ENCODE measurements around the gene HLCS. TPM values are rescaled to one million over a fixed set of nuclear protein-coding genes. Genes with fewer than 3 reads are reported as not detected.
"Not testable (repeated sequence)": the region's sequence is repeated elsewhere in the genome, so short reads cannot be mapped to it uniquely, and the experiment has no call there.

Gene HLCS
- total RNA-seq, 1 donor from 2014 or later, result 15.0 TPM

GRCh38 chr21:36964827-36965719 lies 1.4 kb downstream of the HLCS start:
- no peak for DNase-seq (ENCODE audit: low spot score)
- intact Hi-C loops (cut with DNase I), result no loop called here
- no peak for ATAC-seq

DNA sequence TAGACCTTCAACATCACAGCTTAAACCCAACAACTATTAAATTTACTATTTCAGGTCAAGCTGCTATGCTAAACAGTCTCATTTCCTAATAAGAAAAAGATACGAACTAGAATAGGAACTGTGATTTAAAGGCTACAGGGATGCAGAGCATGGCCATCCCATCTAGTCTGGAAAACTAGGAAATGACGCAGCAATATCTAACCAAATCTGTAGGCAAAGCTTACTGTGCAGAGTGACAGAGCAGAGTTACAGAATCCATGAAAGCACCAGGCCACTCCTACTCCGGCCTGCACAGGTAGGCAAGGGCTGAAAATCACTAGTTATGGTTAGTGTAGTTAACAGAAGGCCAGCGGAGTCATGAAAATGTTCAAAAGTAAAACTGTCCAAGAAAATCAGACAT lies 2.1 kb downstream of the HLCS start:
- intact Hi-C loops (cut with DNase I), result no loop called here
- DNase-seq (ENCODE audit: low spot score) (no peak), ATAC-seq (no peak)

GRCh38 chr21:36962098-36962780 lies 4.2 kb downstream of the HLCS start:
- ATAC-seq, result no peak
- no peak for DNase-seq (ENCODE audit: low spot score)
- intact Hi-C loops (cut with DNase I), result no loop called here

DNA sequence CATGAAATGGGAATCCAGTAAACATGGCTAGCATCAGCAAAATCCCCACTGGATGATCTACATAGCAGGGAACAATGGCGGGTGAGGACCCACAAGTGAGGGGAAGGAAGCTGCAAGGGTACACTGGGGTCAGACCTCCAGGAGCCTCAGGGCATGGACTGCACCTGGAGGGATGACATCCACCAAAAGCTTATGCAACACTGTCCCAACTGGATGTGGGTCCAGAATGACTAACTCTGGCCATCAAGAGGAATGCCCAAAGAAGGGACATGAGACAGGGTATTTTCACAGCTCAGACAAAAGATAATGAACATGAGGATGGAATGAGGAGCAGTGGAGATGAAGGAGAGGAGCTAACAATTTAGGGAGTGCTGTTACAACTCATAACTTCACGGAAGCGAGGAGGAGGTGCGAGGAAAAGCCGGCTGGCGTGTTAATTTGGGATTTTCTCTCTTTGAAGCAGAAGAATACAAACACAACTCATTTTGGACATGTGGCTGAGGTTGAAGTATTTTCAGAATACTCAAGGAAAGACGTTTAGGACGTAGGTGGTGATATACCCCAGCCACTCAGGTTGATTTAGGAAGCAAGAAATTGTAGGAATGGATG lies 5.7 kb downstream of the HLCS start:
- intact Hi-C loops (cut with DNase I), result no loop called here
- ATAC-seq (no peak), DNase-seq (ENCODE audit: low spot score) (no peak)

DNA sequence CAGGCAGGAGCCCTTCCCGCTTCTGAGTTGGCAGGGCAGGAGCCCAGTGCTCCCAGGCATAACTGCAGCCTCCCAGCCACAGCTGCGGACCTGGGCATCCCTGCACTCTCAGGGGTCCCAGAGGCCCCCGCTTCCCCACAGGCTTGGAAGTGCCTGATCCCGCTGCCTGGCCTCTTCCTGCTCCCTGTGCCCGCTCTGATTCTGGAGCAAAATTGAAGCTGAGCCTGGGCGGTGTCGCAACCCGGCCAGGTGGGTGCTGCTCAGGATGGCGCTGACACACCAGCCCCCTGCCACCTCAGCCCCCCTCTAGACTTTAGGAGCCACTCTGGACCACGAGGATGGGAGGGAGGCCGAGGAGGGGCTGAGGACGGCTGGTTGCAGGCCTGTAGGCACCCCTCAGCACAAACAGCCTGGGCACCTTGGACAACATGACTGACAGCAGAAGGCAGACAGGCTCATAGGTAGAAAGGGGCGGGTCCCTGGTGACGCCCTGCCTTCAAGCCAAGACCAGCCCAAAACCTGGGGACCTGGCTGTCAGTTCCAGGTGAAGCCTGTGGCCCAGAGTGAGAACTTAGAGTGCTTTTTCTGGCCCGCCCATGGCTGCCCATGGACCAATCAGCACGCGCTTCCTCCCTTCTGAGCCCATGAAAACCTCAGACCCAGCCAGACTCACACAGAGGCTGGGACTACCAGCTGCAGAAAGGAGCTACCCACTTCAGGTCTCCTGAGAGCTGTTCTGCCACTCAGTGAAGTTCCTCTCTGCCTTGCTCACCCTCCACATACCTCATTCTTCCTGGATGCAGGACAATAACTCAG lies 7.2 kb downstream of the HLCS start:
- no peak for DNase-seq (ENCODE audit: low spot score)
- ATAC-seq, result no peak
- intact Hi-C loops (cut with DNase I), result no loop called here

- ATAC-seq (no peak), DNase-seq (ENCODE audit: low spot score) (no peak)
- intact Hi-C loops (cut with DNase I), result no loop called here
These were observed 10.7 kb downstream of the HLCS start for GRCh38 chr21:36955783-36956182.

GRCh38 chr21:36952331-36952730 lies 14.1 kb downstream of the HLCS start:
- DNase-seq (ENCODE audit: low spot score); intact Hi-C loops (cut with DNase I); ATAC-seq: not testable (repeated sequence)

DNA sequence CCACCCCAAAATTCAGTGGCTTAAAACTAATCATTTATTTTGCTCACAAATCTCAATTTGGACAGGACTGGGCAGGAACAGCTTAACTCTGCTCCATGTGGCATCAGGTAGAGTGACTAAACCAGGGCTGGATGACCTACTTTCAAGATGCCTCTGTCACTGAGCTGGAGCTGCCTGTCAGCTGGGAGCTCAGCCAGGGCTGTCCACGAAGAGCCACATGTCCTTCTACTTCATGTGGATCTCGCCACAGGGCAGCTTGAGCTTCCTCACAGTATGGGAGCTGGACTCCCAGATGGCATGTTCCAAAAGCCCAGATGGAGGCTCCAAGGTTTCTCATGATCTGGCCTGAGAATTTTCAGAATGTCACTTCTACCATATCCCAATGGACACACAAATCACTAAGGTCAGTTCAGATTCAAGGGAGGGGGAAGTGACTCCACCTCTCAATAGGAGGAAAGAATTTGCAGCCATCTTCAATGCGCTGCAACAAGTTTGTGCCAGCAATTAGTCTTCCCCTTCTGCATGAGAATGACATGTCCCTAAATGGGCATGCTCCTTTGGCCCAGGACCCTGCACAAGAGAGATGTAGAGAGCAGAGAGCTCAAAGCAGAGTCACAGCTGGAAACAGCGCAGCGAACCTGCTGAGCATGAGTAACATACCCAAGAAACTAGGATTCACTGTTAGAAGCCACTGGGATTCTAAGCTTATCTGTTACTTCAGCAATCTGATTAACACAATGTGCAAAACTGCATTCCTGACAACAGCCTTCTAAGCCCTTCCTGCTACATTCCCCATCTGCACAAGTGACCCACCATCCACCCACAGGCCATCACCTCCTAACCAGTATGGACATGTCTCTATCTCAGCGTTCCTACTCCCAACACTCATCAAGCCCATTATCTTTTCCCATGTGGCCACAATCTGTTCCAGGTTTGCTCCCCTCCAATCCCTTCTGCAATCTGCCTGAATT lies 17.0 kb downstream of the HLCS start:
- no peak for ATAC-seq
- intact Hi-C loops (cut with DNase I), result no loop called here
- DNase-seq (ENCODE audit: low spot score), result no peak

DNA sequence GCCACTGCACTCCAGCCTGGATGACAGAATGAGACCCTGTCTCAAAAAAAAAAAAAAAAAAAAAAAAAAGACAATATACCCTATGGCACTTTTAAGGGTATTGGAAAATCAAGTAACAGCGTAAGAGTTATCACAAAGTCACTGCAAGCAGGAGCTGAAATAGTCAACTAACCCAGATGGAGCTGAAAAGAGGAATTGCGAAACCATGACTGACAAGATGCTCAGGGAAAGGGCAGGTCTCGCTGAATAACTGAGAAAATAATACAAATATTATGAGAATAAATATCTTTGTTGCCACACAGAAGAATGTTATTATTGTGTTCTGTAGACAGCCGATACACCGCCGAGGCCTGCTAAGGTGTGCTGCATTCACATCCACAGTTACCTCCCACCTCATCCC lies 17.8 kb downstream of the HLCS start:
- DNase-seq (ENCODE audit: low spot score) (no peak), ATAC-seq (peak; percentile 41)
- intact Hi-C loops (cut with DNase I), result no loop called here

GRCh38 chr21:36946949-36947356 lies 19.5 kb downstream of the HLCS start:
- ATAC-seq (no peak), DNase-seq (ENCODE audit: low spot score) (no peak)
- intact Hi-C loops (cut with DNase I), result no loop called here

DNA sequence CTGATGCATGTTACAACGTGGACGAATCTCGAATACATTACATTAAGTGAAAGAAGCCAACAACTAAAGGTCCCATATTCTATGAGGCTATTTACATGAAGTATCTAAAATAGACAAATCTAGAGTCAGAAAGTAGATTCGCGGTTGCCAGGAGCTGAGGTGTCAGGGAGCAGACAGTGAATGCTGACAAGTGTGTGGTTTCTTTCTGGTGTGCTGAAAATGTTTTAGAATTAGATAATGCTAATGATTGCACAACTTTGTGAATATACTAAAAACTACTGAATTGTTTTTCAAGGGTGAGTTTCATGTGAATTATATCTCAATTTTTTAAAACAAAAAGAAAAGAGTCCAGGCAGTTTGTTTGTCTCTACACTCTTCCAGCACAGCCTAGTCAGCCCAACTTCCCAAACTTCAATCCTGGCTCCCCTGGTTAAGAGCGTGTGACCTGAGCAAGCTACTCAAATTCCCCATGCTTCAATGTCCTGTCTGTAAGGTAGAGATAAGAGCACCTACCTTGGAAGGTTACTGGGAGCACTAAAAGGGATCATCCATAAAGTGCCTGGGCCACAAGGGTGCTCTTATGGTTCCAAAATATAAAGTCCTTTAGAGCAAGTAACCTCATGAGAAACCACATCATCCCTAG lies 20.9 kb downstream of the HLCS start:
- DNase-seq (ENCODE audit: low spot score) (no peak), ATAC-seq (no peak)
- intact Hi-C loops (cut with DNase I), result no loop called here

GRCh38 chr21:36936361-36937135 lies 29.9 kb downstream of the HLCS start:
- DNase-seq (ENCODE audit: low spot score) (no peak), ATAC-seq (no peak)
- intact Hi-C loops (cut with DNase I), result no loop called here

- ATAC-seq (no peak), DNase-seq (ENCODE audit: low spot score) (no peak)
- intact Hi-C loops (cut with DNase I), result no loop called here
These were observed 31.5 kb downstream of the HLCS start for GRCh38 chr21:36934864-36935420.

DNA sequence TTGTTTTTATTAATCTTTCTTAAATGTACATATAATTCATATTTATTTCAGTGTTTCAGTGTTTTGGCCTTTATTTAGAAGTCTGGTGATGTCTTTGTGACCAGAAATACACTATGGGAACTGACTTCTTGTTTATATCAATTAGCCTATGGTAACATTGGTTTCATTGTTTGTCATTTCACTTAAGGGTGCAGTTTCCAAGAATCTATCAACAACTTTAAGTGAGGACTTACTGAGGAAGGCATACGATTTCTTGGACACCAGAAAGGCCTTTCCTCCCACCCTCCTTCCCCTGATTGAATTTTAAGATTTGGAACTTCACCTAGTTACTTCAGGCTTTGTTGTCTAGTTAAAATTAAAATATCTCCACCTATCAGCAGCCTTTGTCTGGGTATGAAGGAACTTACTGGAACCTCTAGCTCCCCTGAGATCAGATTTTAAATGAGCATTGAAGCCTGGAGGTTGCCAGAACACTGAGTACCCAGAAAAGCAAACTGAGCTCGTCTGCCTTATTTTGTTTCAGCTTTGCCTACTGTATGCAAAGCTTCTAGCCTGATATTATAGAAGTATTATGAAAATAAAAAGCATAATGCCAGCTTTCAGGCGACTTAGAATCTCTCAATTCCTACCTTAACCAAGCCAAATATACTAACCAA lies 34.2 kb downstream of the HLCS start:
- ATAC-seq (no peak), DNase-seq (ENCODE audit: low spot score) (no peak)

GRCh38 chr21:36929622-36930021 lies 36.8 kb downstream of the HLCS start:
- intact Hi-C loops (cut with DNase I), result loop anchor here (5.0 kb wide), 1 partner anchor 427 kb away; no protein-coding TSS in a partner anchor
- DNase-seq (ENCODE audit: low spot score) (no peak), ATAC-seq (no peak)

More for the DNA sequence above, 34.2 kb downstream of the HLCS start:
- intact Hi-C loops (cut with DNase I), result no loop called here

DNA sequence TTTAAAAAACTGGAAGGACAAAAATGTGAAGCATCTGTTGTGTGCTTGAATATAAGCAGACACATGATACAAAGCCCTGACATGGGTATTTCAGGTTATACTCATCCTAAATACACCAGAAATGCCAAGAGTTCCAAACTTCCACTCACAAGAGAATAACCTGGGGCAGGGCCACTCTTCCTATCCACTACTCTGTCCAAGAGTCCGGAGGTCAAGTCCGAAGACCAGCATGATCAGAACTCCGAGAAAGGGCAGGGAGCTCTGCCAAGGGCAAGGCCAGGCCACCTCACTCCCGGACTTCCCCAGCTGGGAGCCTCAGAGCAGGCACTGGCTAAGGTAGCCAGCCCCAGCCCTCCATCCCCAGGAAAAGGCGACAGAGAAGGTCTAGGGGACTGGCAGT lies 37.5 kb downstream of the HLCS start:
- DNase-seq (ENCODE audit: low spot score) (no peak), ATAC-seq (no peak)
- intact Hi-C loops (cut with DNase I), result loop anchor here (5.0 kb wide), 1 partner anchor 427 kb away; no protein-coding TSS in a partner anchor

Measured in sciatic nerve (tissue), 2 donors.